Panc1 (cell line): ENCODE measurements around the gene STX18. TPM values are rescaled to one million over a fixed set of nuclear protein-coding genes. Genes with fewer than 3 reads are reported as not detected.

Experiments used
- ATAC-seq: fragments of 200-7000 bp; cut with Tn5 transposase; 2 replicates; pipeline ENCODE4 v1.9.1; 2020; ENCODE audit warnings: mild to moderate bottlenecking, moderate library complexity
- BruUV-seq: library from RNA; stranded (reverse); fragments of 400-500 nt; replicated peaks from 2 replicates; lab custom pipeline; 2021; lab: Mats Ljungman, UMichigan
- CTCF ChIA-PET: fragments of 300-600 bp; sonication (Branson Sonifier 250); formaldehyde crosslinking; loops from one replicate; lab custom pipeline; 2022; ENCODE audit warnings: antibody characterized with exemption; lab: Charles Lee
- POLR2A ChIA-PET: fragments of 300-600 bp; sonication (Branson Sonifier 250); formaldehyde crosslinking; loops from one replicate; lab custom pipeline; 2022; ENCODE audit warnings: antibody characterized with exemption; lab: Charles Lee
- DNase-seq: peaks from one replicate; pipeline ENCODE4 v3.0.0-alpha.2; 2010; ENCODE audit warnings: low read depth, low spot score
- H3K27ac ChIP-seq: 2 replicates; pipeline ENCODE4 v1.5.1; 2011; ENCODE audit warnings: mild to moderate bottlenecking, low read length, inconsistent platforms
- H3K27me3 ChIP-seq: fragments of 200-500 bp; sonication (Bioruptor generic); 2 replicates; pipeline ENCODE4 v1.6.0; 2014; ENCODE audit warnings: low read length, inconsistent platforms; ENCODE audit not compliant: control insufficient read depth, insufficient read depth
- H3K36me3 ChIP-seq: fragments of 200-500 bp; sonication (Bioruptor generic); 2 replicates; pipeline ENCODE4 v1.5.1; 2014; ENCODE audit warnings: inconsistent platforms, mild to moderate bottlenecking, low read length, moderate library complexity; ENCODE audit not compliant: control insufficient read depth, insufficient read depth
- H3K4me1 ChIP-seq: 2 replicates; pipeline ENCODE4 v1.5.1; 2011; ENCODE audit warnings: inconsistent platforms, mild to moderate bottlenecking, low read length, moderate library complexity; ENCODE audit not compliant: control insufficient read depth, insufficient read depth
- H3K4me3 ChIP-seq, 2 experiments: 2 replicates each; pipeline ENCODE4 v1.5.1; 2011 to 2012; ENCODE audit warnings: low read depth in 2 of 2, low read length in 2 of 2, mild to moderate bottlenecking in 2 of 2, inconsistent platforms in 1 of 2, moderate library complexity in 1 of 2
- H3K9me3 ChIP-seq: fragments of 200-500 bp; sonication (Bioruptor generic); 2 replicates; pipeline ENCODE4 v1.5.1; 2014; ENCODE audit warnings: low read depth, mild to moderate bottlenecking, inconsistent platforms, low read length, moderate library complexity; ENCODE audit not compliant: control insufficient read depth, insufficient read depth
- POLR2AphosphoS5 ChIP-seq: IDR thresholded peaks from 2 replicates; pipeline ENCODE4 v1.6.1; 2012; ENCODE audit warnings: mild to moderate bottlenecking, low read depth, low read length, moderate library complexity
- SIN3A ChIP-seq: IDR thresholded peaks from 2 replicates; pipeline ENCODE4 v1.6.1; 2012; ENCODE audit warnings: low read depth, mild to moderate bottlenecking, low read length, moderate library complexity, borderline replicate concordance; ENCODE audit not compliant: insufficient read depth
- TCF7L2 ChIP-seq: IDR thresholded peaks from 2 replicates; pipeline ENCODE4 v1.6.1; 2011; ENCODE audit warnings: mild to moderate bottlenecking, low read depth, low read length, inconsistent platforms
- in situ Hi-C: cut with HindIII; loops from 2 replicates; pipeline ENCODE4 v1.10.0; 2016; ENCODE audit warnings: low sequenced_read_pairs, low pct_unique_long_range_greater_than_20kb
- intact Hi-C: fragments of 100-400 bp; cut with micrococcal nuclease; formaldehyde crosslinking; loops from one replicate; pipeline ENCODE4 v1.10.0; 2022; ENCODE audit not compliant: unreplicated experiment
- total RNA-seq: library from RNA; stranded (reverse); gene quantifications from one replicate; pipeline ENCODE4 v1.2.1, GENCODE V29; 2021; ENCODE audit not compliant: unreplicated experiment
- TF ChIP-seq, protein P1 (sequence below): fragments of 450-650 bp; IDR thresholded peaks from 2 replicates; pipeline ENCODE4 v1.5.1; 2017; ENCODE audit warnings: mild to moderate bottlenecking
- TF ChIP-seq, protein P2 (sequence below), 2 experiments: IDR thresholded peaks; 2 replicates each; pipeline ENCODE4 v1.6.1; 2011 to 2012; ENCODE audit warnings: low read depth in 2 of 2, control low read depth in 1 of 2, low read length in 1 of 2, mild to moderate bottlenecking in 1 of 2, moderate library complexity in 1 of 2; ENCODE audit not compliant: insufficient read depth in 1 of 2

The STX18 gene
- total RNA-seq, 1 experiment from 2014 or later = 15.0 TPM

- in situ Hi-C loops = no loop called here
- H3K27ac ChIP-seq = peak overlapping the region; percentile 70; the same call in 1 of the 2 replicates
- H3K36me3 ChIP-seq = no peaks in the 10 kb centered on the region
- DNase-seq (peak; percentile 7), ATAC-seq (peak; percentile 19; the same call in 1 of the 2 replicates)
- CTCF ChIA-PET = interaction anchor here (0.6 kb wide), 2 partner anchors 16 to 49 kb away, joined by 3 read pairs; no protein-coding TSS in a partner anchor
- intact Hi-C loops = no loop called here
- H3K9me3 ChIP-seq = no peaks in the 10 kb centered on the region
- H3K4me1 ChIP-seq = no peaks in the 10 kb centered on the region
- no peaks in the 10 kb centered on the region for H3K27me3 ChIP-seq
- H3K4me3 ChIP-seq = peak overlapping the region; percentile 54 to 65
- BruUV-seq = no TSS peak
- TF ChIP-seq, protein P1, sequence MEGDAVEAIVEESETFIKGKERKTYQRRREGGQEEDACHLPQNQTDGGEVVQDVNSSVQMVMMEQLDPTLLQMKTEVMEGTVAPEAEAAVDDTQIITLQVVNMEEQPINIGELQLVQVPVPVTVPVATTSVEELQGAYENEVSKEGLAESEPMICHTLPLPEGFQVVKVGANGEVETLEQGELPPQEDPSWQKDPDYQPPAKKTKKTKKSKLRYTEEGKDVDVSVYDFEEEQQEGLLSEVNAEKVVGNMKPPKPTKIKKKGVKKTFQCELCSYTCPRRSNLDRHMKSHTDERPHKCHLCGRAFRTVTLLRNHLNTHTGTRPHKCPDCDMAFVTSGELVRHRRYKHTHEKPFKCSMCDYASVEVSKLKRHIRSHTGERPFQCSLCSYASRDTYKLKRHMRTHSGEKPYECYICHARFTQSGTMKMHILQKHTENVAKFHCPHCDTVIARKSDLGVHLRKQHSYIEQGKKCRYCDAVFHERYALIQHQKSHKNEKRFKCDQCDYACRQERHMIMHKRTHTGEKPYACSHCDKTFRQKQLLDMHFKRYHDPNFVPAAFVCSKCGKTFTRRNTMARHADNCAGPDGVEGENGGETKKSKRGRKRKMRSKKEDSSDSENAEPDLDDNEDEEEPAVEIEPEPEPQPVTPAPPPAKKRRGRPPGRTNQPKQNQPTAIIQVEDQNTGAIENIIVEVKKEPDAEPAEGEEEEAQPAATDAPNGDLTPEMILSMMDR = no peak
- no peak for TF ChIP-seq TCF7L2
- TF ChIP-seq POLR2AphosphoS5 = no peak
- TF ChIP-seq SIN3A = no peak
- TF ChIP-seq, protein P2, sequence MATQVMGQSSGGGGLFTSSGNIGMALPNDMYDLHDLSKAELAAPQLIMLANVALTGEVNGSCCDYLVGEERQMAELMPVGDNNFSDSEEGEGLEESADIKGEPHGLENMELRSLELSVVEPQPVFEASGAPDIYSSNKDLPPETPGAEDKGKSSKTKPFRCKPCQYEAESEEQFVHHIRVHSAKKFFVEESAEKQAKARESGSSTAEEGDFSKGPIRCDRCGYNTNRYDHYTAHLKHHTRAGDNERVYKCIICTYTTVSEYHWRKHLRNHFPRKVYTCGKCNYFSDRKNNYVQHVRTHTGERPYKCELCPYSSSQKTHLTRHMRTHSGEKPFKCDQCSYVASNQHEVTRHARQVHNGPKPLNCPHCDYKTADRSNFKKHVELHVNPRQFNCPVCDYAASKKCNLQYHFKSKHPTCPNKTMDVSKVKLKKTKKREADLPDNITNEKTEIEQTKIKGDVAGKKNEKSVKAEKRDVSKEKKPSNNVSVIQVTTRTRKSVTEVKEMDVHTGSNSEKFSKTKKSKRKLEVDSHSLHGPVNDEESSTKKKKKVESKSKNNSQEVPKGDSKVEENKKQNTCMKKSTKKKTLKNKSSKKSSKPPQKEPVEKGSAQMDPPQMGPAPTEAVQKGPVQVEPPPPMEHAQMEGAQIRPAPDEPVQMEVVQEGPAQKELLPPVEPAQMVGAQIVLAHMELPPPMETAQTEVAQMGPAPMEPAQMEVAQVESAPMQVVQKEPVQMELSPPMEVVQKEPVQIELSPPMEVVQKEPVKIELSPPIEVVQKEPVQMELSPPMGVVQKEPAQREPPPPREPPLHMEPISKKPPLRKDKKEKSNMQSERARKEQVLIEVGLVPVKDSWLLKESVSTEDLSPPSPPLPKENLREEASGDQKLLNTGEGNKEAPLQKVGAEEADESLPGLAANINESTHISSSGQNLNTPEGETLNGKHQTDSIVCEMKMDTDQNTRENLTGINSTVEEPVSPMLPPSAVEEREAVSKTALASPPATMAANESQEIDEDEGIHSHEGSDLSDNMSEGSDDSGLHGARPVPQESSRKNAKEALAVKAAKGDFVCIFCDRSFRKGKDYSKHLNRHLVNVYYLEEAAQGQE (IDR thresholded peaks at IDR 0.05; ENCODE audit: insufficient read depth in 1 of 2, low read depth in 2 of 2, low read length in 1 of 2) = no peak
- POLR2A ChIA-PET = interaction anchor here (0.6 to 0.7 kb wide), 3 partner anchors 46 to 112 kb away, joined by 3 to 5 read pairs (median 3); no protein-coding TSS in a partner anchor
Observed at GRCh38 chr4:4574792-4575191, 32.9 kb upstream of the STX18 start.

DNA sequence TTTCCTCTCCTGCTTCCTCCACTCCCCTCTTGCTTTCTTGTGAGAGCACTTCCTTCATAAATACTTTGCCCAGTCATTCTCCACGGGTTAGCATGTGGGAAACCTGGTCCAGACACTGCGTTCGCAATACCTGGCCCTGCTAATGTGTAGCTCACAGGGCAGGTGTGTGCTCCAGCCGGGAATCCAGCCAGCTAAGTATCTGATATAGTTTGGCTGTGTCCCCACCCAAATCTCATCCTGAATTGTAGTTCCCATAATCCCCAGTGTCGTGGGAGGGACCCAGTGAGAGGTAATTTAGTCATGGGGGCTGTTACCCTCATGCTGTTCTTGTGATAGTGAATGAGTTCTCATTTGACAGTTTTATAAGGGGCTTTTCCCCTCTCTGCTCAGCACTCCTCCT, 32.2 kb upstream of the STX18 start:
- TF ChIP-seq, protein P2 (IDR thresholded peaks at IDR 0.05; ENCODE audit: insufficient read depth in 1 of 2, low read depth in 2 of 2, low read length in 1 of 2) = no peak
- no peak for TF ChIP-seq SIN3A
- TF ChIP-seq TCF7L2 = no peak
- TF ChIP-seq, protein P1 = no peak
- TF ChIP-seq POLR2AphosphoS5 = no peak

More for the DNA sequence above, 32.2 kb upstream of the STX18 start:
- ATAC-seq (no peak), DNase-seq (no peak)
- H3K4me3 ChIP-seq = no peak overlapping the region
- no peak overlapping the region for H3K27ac ChIP-seq
- in situ Hi-C loops (no loop called here), intact Hi-C loops (no loop called here)
- H3K27me3 ChIP-seq = no peaks in the 10 kb centered on the region
- ChIA-PET POLR2A (interaction anchor here (0.6 kb wide), 1 partner anchor 46 kb away, joined by 5 read pairs; no protein-coding TSS in a partner anchor), CTCF (interaction anchor here (0.6 kb wide), 2 partner anchors 16 to 49 kb away, joined by 3 read pairs; no protein-coding TSS in a partner anchor)
- no peaks in the 10 kb centered on the region for H3K4me1 ChIP-seq
- H3K36me3 ChIP-seq = no peaks in the 10 kb centered on the region
- H3K9me3 ChIP-seq = no peaks in the 10 kb centered on the region
- no TSS peak for BruUV-seq
